Neural cell (in vitro differentiated cells): ENCODE measurements around the gene TSLP. TPM values are rescaled to one million over a fixed set of nuclear protein-coding genes. Genes with fewer than 3 reads are reported as not detected.

ENCODE experiments used
- H2AFZ ChIP-seq: fragments of 200-600, 300-800 bp; sonication (generic), shearing (Covaris generic); 2 replicates; pipeline ENCODE4 v1.6.0; 2014; ENCODE audit warnings: low read depth, mild to moderate bottlenecking, antibody characterized with exemption, low read length, moderate library complexity
- H3F3A ChIP-seq: fragments of 200-600 bp; shearing (Covaris generic); 2 replicates; pipeline ENCODE4 v1.6.1; 2016; ENCODE audit warnings: mild to moderate bottlenecking, moderate library complexity, mixed read lengths, antibody characterized with exemption, low read length; ENCODE audit not compliant: insufficient read depth, poor library complexity, severe bottlenecking
- H3K27ac ChIP-seq: fragments of 200-600, 300-800 bp; sonication (generic), shearing (Covaris generic); 2 replicates; pipeline ENCODE4 v1.5.1; 2014; ENCODE audit warnings: mild to moderate bottlenecking, low read length, moderate library complexity
- H3K27me3 ChIP-seq: fragments of 300-800, 200-600 bp; sonication (generic), shearing (Covaris generic); 2 replicates; pipeline ENCODE4 v1.6.0; 2014; ENCODE audit warnings: mild to moderate bottlenecking, low read depth, low read length, moderate library complexity; ENCODE audit not compliant: insufficient read depth
- H3K36me3 ChIP-seq: fragments of 300-800, 200-600 bp; sonication (generic), shearing (Covaris generic); 2 replicates; pipeline ENCODE4 v1.5.1; 2014; ENCODE audit warnings: mild to moderate bottlenecking, antibody characterized with exemption, low read length, moderate library complexity; ENCODE audit not compliant: insufficient read depth
- H3K4me2 ChIP-seq: fragments of 300-800, 200-600 bp; sonication (generic), shearing (Covaris generic); 2 replicates; pipeline ENCODE4 v1.6.0; 2014; ENCODE audit warnings: mild to moderate bottlenecking, low read length
- H3K4me3 ChIP-seq: fragments of 300-800, 200-600 bp; sonication (generic), shearing (Covaris generic); 2 replicates; pipeline ENCODE4 v1.5.1; 2014; ENCODE audit warnings: mild to moderate bottlenecking, low read length, moderate library complexity
- H3K79me2 ChIP-seq: fragments of 200-600 bp; shearing (Covaris generic); replicated peaks from 2 replicates; pipeline ENCODE4 v1.6.0; 2014; ENCODE audit warnings: mild to moderate bottlenecking, low read length, moderate library complexity; ENCODE audit not compliant: insufficient read depth
- H3K9ac ChIP-seq: fragments of 300-800, 200-600 bp; sonication (generic), shearing (Covaris generic); 2 replicates; pipeline ENCODE4 v1.6.1; 2016; ENCODE audit warnings: mild to moderate bottlenecking, low read length, mixed read lengths
- H3K9me2 ChIP-seq: fragments of 200-600 bp; shearing (Covaris generic); 2 replicates; pipeline ENCODE4 v1.6.1; 2016; ENCODE audit warnings: mild to moderate bottlenecking, low read length, mixed read lengths; ENCODE audit not compliant: insufficient read depth
- H3K9me3 ChIP-seq: fragments of 200-600, 300-800 bp; sonication (generic), shearing (Covaris generic); 2 replicates; pipeline ENCODE4 v1.6.1; 2016; ENCODE audit warnings: mild to moderate bottlenecking, mixed run types, low read length, moderate library complexity, mixed read lengths
- H4K20me1 ChIP-seq: fragments of 200-600 bp; shearing (Covaris generic); 2 replicates; pipeline ENCODE4 v1.6.1; 2016; ENCODE audit warnings: mild to moderate bottlenecking, mixed run types; ENCODE audit not compliant: insufficient read depth
- CTCF ChIP-seq: fragments of 450-650 bp; IDR thresholded peaks from 2 replicates; pipeline ENCODE4 v1.5.1; 2014; ENCODE audit warnings: antibody characterized with exemption, mild to moderate bottlenecking, moderate library complexity; ENCODE audit not compliant: poor library complexity, severe bottlenecking
- EP300 ChIP-seq: fragments of 450-650 bp; conservative IDR thresholded peaks from 2 replicates; pipeline ENCODE4 v1.6.1; 2014; ENCODE audit warnings: antibody characterized with exemption, mild to moderate bottlenecking, moderate library complexity; ENCODE audit not compliant: poor library complexity, severe bottlenecking
- EZH2 ChIP-seq: fragments of 200-600, 300-800 bp; shearing (Covaris generic), sonication (generic); IDR thresholded peaks from 2 replicates; pipeline ENCODE4 v1.6.1; 2014; ENCODE audit warnings: antibody characterized with exemption, low read length, borderline replicate concordance, mild to moderate bottlenecking; ENCODE audit not compliant: insufficient read depth, poor library complexity, severe bottlenecking
- MXI1 ChIP-seq: fragments of 450-650 bp; conservative IDR thresholded peaks from 2 replicates; pipeline ENCODE4 v1.6.1; 2014; ENCODE audit warnings: antibody characterized with exemption, mild to moderate bottlenecking; ENCODE audit not compliant: poor library complexity, severe bottlenecking
- POLR2AphosphoS5 ChIP-seq: IDR thresholded peaks from 2 replicates; pipeline ENCODE4 v1.6.1; 2012
- RAD21 ChIP-seq: fragments of 450-650 bp; conservative IDR thresholded peaks from 2 replicates; pipeline ENCODE4 v1.6.1; 2014; ENCODE audit warnings: antibody characterized with exemption, mild to moderate bottlenecking, moderate library complexity
- SMC3 ChIP-seq: fragments of 450-650 bp; conservative IDR thresholded peaks from 2 replicates; pipeline ENCODE4 v1.6.1; 2014; ENCODE audit warnings: antibody characterized with exemption, mild to moderate bottlenecking, moderate library complexity; ENCODE audit not compliant: poor library complexity
- TAF1 ChIP-seq: IDR thresholded peaks from 2 replicates; pipeline ENCODE4 v1.6.1; 2012; ENCODE audit warnings: low read depth
- polyA plus RNA-seq: library from polyadenylated mRNA; depleted of rRNA; stranded (reverse); fragments of >200 nt; gene quantifications from 2 replicates; pipeline ENCODE4 v1.2.3, GENCODE V29; 2014
- TF ChIP-seq, protein P1 (sequence below): IDR thresholded peaks from 2 replicates; pipeline ENCODE4 v1.6.1; 2012; ENCODE audit warnings: borderline replicate concordance

TSLP gene
- polyA plus RNA-seq, 1 donor from 2014 or later = not detected

DNA sequence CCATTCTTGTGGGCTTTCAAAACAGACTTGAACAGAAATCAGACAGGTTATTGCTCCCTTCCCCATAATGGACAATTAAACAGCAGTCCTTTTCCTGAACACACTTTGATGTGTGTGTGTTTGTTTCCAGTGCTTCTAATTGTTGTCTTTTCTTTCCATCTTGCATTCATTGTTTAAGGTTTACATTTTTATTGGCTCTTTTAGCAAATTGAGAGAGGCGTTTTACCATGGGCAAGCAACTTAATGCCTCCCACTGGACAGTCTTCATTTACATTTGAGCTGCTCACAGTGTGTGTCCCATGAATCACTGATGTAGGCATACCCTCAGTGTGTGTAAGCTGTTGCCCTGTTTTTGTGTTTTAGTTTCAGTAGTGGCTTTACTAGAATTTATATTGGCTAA lies 45.6 kb downstream of the TSLP start:
- no peak overlapping the region for H3K9ac ChIP-seq
- no peak overlapping the region for H3K4me2 ChIP-seq

DNA sequence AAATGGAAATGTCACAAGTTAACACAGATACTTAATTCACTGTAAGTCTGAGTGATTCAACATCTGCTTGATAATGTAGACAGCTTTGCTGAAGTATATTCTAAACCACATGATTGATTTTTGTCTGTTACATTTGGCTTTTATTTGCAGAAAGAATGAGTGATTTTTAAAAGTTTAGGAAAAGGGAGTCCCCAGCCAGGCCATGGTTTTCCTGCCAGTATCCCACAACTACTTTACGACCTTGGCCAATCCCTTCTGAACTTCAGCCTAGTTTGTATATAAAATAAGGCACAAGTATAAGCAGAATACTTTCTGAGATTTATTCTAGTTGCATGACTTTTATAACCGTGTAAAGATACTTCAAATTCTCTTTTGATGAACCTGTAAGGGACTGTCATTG lies 47.7 kb downstream of the TSLP start:
- no peak overlapping the region for H3K4me3 ChIP-seq
- no peaks in the 10 kb centered on the region for H3K79me2 ChIP-seq
- H3K9me2 ChIP-seq = no peaks in the 10 kb centered on the region
- peaks cover 13% of the 10 kb centered on the region for H3K36me3 ChIP-seq
- TF ChIP-seq POLR2AphosphoS5 (no peak), CTCF (no peak), EZH2 (no peak), MXI1 (no peak), SMC3 (no peak), RAD21 (no peak), EP300 (no peak), TAF1 (no peak)
- TF ChIP-seq, protein P1, sequence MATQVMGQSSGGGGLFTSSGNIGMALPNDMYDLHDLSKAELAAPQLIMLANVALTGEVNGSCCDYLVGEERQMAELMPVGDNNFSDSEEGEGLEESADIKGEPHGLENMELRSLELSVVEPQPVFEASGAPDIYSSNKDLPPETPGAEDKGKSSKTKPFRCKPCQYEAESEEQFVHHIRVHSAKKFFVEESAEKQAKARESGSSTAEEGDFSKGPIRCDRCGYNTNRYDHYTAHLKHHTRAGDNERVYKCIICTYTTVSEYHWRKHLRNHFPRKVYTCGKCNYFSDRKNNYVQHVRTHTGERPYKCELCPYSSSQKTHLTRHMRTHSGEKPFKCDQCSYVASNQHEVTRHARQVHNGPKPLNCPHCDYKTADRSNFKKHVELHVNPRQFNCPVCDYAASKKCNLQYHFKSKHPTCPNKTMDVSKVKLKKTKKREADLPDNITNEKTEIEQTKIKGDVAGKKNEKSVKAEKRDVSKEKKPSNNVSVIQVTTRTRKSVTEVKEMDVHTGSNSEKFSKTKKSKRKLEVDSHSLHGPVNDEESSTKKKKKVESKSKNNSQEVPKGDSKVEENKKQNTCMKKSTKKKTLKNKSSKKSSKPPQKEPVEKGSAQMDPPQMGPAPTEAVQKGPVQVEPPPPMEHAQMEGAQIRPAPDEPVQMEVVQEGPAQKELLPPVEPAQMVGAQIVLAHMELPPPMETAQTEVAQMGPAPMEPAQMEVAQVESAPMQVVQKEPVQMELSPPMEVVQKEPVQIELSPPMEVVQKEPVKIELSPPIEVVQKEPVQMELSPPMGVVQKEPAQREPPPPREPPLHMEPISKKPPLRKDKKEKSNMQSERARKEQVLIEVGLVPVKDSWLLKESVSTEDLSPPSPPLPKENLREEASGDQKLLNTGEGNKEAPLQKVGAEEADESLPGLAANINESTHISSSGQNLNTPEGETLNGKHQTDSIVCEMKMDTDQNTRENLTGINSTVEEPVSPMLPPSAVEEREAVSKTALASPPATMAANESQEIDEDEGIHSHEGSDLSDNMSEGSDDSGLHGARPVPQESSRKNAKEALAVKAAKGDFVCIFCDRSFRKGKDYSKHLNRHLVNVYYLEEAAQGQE = no peak
- H3K9me3 ChIP-seq = no peaks in the 10 kb centered on the region
- no peaks in the 10 kb centered on the region for H4K20me1 ChIP-seq
- no peak overlapping the region for H2AFZ ChIP-seq
- no peak overlapping the region for H3K27ac ChIP-seq
- H3K27me3 ChIP-seq = no peaks in the 10 kb centered on the region
- no peak overlapping the region for H3K4me2 ChIP-seq
- H3F3A ChIP-seq = no peaks in the 10 kb centered on the region
- no peak overlapping the region for H3K9ac ChIP-seq

More for the DNA sequence above, 45.6 kb downstream of the TSLP start:
- H3K4me3 ChIP-seq = no peak overlapping the region
- no peaks in the 10 kb centered on the region for H3K79me2 ChIP-seq
- H3K27ac ChIP-seq = no peak overlapping the region
- no peak overlapping the region for H2AFZ ChIP-seq
- H3K36me3 ChIP-seq = peaks cover 8% of the 10 kb centered on the region
- TF ChIP-seq POLR2AphosphoS5 (no peak), TAF1 (no peak), SMC3 (no peak), EZH2 (no peak), CTCF (no peak), RAD21 (no peak), MXI1 (no peak), EP300 (no peak)
- TF ChIP-seq, protein P1 = no peak
- no peaks in the 10 kb centered on the region for H3K9me2 ChIP-seq
- H4K20me1 ChIP-seq = no peaks in the 10 kb centered on the region
- no peaks in the 10 kb centered on the region for H3F3A ChIP-seq
- no peaks in the 10 kb centered on the region for H3K9me3 ChIP-seq
- H3K27me3 ChIP-seq = no peaks in the 10 kb centered on the region
